Hematopoietic multipotent progenitor cell (in vitro differentiated cells): ENCODE results near the gene RPP25. TPM values are rescaled to one million over a fixed set of nuclear protein-coding genes. Genes with fewer than 3 reads are reported as not detected.

Source experiments
- DNase-seq, 3 donors: peaks; one replicate each; pipeline ENCODE4 v3.0.0-alpha.2; 2011 to 2015; ENCODE audit warnings: low read depth in 2 of 3, low spot score in 2 of 3
- total RNA-seq: library from RNA; depleted of rRNA; stranded (reverse); fragments of >200 nt; gene quantifications from one replicate; pipeline ENCODE4 v1.2.3, GENCODE V29; 2012

Gene RPP25
- 3.2 TPM for total RNA-seq

- peak in 2 of 3 donors; percentile 46 to 52 for DNase-seq
Measured at GRCh38 chr15:74956648-74957475, at the start of gene RPP25. Gene RPP25 (minus strand): TSS chr15:74956772. CDS start chr15:74956583, 189 bp downstream.

- no peak for DNase-seq
Measured at GRCh38 chr15:75002398-75002797, 45.8 kb upstream of the RPP25 start.

DNA sequence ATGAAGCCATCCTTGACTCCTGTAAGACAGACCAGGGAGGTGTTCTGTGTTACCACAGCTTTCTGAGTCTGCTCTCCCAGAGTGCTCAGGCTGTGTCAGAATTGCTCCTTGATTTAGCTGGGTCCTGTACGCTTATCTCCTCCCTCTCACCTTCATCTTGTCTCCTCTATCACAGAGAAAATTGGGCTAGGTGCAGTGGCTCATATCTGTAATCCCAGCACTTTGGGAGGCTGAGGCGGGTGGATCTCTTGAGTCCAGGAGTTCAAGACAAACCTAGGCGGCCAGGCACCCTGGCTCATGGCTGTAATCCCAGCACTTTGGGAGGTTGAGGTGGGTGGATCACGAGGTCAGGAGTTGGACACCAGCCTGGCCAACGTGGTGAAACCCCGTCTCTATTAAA, 44.7 kb upstream of the RPP25 start:
- no peak for DNase-seq

GRCh38 chr15:74997543-74997942, 41.0 kb upstream of the RPP25 start:
- DNase-seq = no peak

GRCh38 chr15:74997141-74997540, 40.6 kb upstream of the RPP25 start:
- no peak for DNase-seq

DNA sequence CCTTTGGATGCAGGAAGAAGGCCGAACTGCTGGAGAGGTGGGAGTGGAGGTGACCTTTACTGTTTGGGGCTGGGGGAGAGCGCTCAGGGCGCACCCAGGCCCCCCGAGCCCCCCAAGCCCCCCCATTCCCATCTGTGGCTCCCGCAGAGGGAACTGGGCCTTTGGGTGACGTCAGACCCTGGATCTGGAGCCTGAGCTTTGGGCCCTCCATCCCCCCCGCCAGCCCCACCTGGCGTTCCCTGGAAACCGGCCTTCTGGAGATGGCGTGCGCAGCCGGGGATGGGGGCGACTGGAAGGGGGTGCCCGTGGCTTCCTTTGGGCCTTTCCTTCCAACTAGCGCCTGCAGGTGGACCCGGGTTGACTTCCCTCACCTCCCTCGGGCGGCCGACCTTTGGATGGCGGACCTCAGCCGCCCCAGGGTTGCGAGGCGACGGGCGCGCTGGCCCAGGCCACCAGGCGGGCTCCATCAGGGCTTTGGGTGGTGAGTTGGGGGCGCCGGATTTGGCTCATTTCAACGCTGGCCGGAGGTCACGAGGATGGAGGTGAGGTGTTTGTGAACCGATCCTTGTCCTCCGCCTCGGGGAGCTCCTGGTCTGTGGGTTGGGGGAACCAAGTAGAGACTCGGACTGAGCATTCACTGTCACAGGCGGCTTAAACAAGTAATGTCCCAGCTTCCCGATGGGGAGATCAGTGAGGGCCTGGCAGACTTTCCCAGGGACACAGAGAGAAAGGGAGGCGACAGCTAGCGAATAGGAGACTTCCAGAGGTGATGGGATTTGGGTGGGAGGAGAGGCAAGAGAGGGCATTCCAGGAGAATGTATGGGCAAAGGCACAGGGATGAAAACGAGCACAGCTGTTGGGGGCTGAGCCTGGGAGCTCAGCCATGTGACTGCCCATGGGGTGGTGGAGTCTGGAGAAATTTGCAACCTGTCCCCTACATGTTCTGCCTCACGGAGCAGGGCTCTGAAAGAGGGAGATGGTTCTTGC, 39.5 kb upstream of the RPP25 start:
- no peak for DNase-seq

- peak; percentile 76 to 95 (median 92) for DNase-seq
Measured at GRCh38 chr15:74995182-74995778, 38.7 kb upstream of the RPP25 start, which contains the start of gene SCAMP5. Gene SCAMP5 (plus strand): TSS chr15:74995563. CDS start chr15:75011840, 16,277 bp downstream.

GRCh38 chr15:74994685-74995084, 38.1 kb upstream of the RPP25 start:
- no peak for DNase-seq

- no peak for DNase-seq
Measured at GRCh38 chr15:74994236-74994635, 37.7 kb upstream of the RPP25 start.

GRCh38 chr15:74992619-74993018, 36.0 kb upstream of the RPP25 start:
- DNase-seq = no peak

GRCh38 chr15:74989527-74989926, 33.0 kb upstream of the RPP25 start:
- DNase-seq = no peak

DNA sequence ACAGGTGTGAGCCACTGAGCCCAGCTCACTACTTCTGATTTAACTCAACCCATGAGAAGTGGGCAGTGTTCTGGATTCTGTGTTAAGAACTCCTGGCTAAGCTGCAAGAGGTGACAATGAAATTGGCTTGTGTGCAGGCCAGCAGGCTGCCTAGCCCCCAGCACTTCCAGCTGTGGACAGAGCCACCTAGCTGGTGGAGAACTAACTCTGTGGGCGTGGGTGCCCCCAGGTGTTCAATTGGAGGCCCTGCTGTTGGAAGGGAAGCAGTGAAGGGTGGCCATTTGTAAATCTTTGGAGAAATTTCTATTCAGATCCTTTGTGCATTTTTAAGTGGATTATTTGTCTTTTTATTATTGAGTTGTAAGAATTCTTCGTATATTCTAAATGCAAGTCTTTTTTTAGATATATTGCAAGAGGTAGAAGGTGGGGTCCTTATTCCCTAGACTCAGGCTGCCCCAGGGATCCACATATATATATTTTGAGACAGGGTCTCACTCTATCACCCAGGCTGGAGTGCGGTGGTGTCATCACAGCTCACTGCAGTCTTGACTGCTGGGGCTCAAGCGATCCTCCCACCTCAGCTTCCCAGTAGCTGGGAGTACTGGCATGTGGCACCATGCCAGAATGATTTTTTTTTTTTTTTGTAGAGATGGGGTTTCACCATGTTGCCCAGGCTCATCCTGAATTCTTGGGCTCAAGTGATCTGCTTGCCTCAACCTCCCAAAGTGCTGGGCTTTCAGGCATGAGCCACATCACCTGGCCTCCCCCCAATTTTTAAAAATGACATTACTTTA, 31.6 kb upstream of the RPP25 start:
- DNase-seq = peak in 1 of 3 donors; percentile 83

DNA sequence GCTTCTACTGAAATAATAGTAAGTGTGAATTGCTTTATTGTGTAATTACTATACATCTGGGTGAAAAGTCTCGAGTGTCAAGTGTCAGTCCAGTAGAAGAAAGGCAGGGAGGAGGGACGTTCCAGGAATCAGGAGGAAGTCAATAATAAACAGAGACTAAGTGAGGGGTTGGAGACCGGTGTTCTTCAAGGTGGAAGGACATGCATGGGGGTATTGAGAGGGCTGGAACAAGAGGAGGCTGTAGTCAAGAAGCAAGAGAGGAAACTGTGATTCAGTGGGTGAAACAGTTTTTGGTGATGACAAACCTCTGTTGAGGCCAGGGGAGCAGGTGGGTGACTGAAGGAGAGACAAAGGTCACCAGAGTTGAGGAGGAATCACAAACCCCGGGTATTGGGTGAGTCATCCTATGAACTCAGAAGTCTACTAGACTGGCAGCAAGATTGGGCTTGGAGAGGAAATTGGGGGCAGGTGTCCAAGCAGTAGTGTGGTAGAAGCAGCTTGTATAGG, 27.2 kb upstream of the RPP25 start:
- no peak for DNase-seq

DNA sequence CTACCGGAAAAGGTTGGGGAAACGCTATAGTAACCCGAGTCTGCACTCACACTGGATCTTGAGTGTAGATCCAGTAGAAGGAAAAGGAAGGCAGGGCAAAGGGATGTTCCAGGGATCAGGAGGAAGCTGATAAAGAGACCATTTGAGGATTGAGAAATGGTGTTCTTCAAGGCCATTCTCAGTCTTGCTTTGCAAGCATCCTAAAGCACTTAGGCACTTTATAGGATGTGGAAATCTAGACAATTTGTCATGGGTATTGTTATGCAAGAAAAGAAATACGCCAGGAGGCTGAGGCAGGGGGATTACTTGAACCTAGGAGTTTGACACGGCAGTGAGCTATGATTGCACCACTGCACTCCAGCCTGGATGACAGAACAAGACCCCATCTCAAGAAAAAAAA, 25.6 kb upstream of the RPP25 start:
- no peak for DNase-seq

- no peak for DNase-seq
Measured at GRCh38 chr15:74978503-74978902, 21.9 kb upstream of the RPP25 start.

DNA sequence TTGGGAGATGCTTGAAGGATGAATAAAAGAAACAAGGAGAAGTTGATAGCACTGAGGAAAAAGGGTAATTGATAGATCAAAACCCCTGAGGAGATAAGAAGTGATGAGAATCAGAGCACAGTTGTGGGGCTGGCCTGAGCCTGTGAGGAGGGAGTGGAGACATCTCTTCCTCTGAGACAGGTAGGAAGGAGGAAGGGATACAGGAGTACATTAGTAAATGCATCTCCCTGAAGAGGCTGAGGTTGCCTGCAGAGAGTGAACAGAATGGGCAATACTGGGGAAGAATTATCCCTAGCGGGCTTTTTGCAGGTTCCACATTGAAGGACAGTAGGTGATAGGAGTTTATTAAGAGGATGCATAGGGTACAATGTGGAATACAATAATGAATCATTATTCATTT, 21.5 kb upstream of the RPP25 start:
- DNase-seq = no peak

GRCh38 chr15:74977599-74977998, 21.0 kb upstream of the RPP25 start:
- DNase-seq = no peak

DNA sequence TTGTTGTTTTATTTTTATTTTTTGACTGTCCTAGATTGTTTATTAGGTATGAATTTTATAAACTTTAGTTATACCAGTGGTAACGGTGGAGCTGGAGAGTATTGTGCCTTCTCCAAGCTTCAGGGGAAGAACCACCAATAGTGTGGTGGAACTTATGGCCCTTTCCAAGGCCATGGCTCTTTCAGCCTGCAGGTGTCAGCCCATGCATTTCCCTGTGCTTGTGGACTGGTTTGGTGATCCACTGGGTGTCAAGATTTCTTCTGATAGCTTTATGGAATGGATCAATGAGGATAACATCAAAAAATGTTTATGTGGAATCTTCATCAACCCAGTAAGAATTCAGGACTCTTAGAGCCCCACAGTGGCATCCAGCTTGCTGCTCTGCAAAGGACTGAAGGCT, 19.6 kb upstream of the RPP25 start:
- DNase-seq = no peak

GRCh38 chr15:74967670-74968069, 11.1 kb upstream of the RPP25 start:
- DNase-seq = no peak

GRCh38 chr15:74964794-74965193, 8.2 kb upstream of the RPP25 start:
- no peak for DNase-seq
